Calu3 (cell line): ENCODE results near the gene PRR11. TPM values are rescaled to one million over a fixed set of nuclear protein-coding genes. Genes with fewer than 3 reads are reported as not detected.

Experiments used
- BruUV-seq: library from RNA; stranded (reverse); fragments of 400-500 nt; replicated peaks from 2 replicates; lab custom pipeline; 2021; lab: Mats Ljungman, UMichigan
- CTCF ChIA-PET: fragments of 300-600 bp; sonication (Branson Sonifier 250); formaldehyde crosslinking; loops from one replicate; lab custom pipeline; 2022; ENCODE audit warnings: antibody characterized with exemption; lab: Charles Lee
- DNase-seq: peaks from one replicate; pipeline ENCODE4 v3.0.0; 2022
- H3K27ac Mint-ChIP-seq: one replicate; pipeline ENCODE4 v1.8.0; 2022; ENCODE audit warnings: mixed read lengths; ENCODE audit not compliant: unreplicated experiment
- H3K27me3 Mint-ChIP-seq: one replicate; pipeline ENCODE4 v1.8.0; 2022; ENCODE audit warnings: mixed read lengths; ENCODE audit not compliant: unreplicated experiment
- H3K36me3 Mint-ChIP-seq: one replicate; pipeline ENCODE4 v1.8.0; 2022; ENCODE audit warnings: mild to moderate bottlenecking, moderate library complexity, mixed read lengths; ENCODE audit not compliant: insufficient read depth, unreplicated experiment
- H3K4me1 Mint-ChIP-seq: one replicate; pipeline ENCODE4 v1.8.0; 2022; ENCODE audit warnings: mild to moderate bottlenecking, low read depth, mixed read lengths; ENCODE audit not compliant: unreplicated experiment
- H3K4me3 Mint-ChIP-seq: one replicate; pipeline ENCODE4 v1.8.0; 2022; ENCODE audit warnings: mild to moderate bottlenecking, low read depth, moderate library complexity, mixed read lengths; ENCODE audit not compliant: unreplicated experiment
- H3K9me3 Mint-ChIP-seq: one replicate; pipeline ENCODE4 v1.8.0; 2022; ENCODE audit warnings: low read depth, mixed read lengths; ENCODE audit not compliant: unreplicated experiment
- CTCF ChIP-seq: fragments of 200-600 bp; IDR thresholded peaks from one replicate; pipeline ENCODE4 v1.8.0; 2022; ENCODE audit warnings: antibody characterized with exemption; ENCODE audit not compliant: unreplicated experiment
- intact Hi-C: fragments of 100-400 bp; cut with micrococcal nuclease; formaldehyde crosslinking; loops from one replicate; pipeline ENCODE4 v1.10.0; 2022; ENCODE audit not compliant: unreplicated experiment
- total RNA-seq: library from RNA; stranded (reverse); gene quantifications from 2 replicates; pipeline ENCODE4 v1.2.3, GENCODE V29; 2022

Gene PRR11
- total RNA-seq, 1 experiment from 2014 or later, result 52.7 TPM

- no peaks in the 10 kb centered on the region for H3K27me3 Mint-ChIP-seq
- CTCF ChIA-PET, result no interaction called here
- no peak for TF ChIP-seq CTCF
- H3K4me3 Mint-ChIP-seq, result no peak overlapping the region
- DNase-seq, result no peak
- peak overlapping the region; percentile 80 for H3K27ac Mint-ChIP-seq
- no TSS peak for BruUV-seq
- no peaks in the 10 kb centered on the region for H3K9me3 Mint-ChIP-seq
- intact Hi-C loops, result no loop called here
- peaks cover 28% of the 10 kb centered on the region for H3K4me1 Mint-ChIP-seq
- peaks cover 4% of the 10 kb centered on the region for H3K36me3 Mint-ChIP-seq
Observed at GRCh38 chr17:59160157-59161025, 4.8 kb downstream of the PRR11 start.

GRCh38 chr17:59161477-59161876, 5.9 kb downstream of the PRR11 start:
- Mint-ChIP-seq H3K4me1 (peaks cover 28% of the 10 kb centered on the region), H3K27ac (no peak overlapping the region), H3K9me3 (no peaks in the 10 kb centered on the region), H3K36me3 (peaks cover 4% of the 10 kb centered on the region), H3K4me3 (no peak overlapping the region), H3K27me3 (no peaks in the 10 kb centered on the region)
- TF ChIP-seq CTCF, result no peak
- BruUV-seq, result no TSS peak
- CTCF ChIA-PET, result interaction anchor here (0.7 kb wide), 1 partner anchor 753 kb away, joined by 4 read pairs; no protein-coding TSS in a partner anchor
- no peak for DNase-seq
- intact Hi-C loops, result no loop called here

DNA sequence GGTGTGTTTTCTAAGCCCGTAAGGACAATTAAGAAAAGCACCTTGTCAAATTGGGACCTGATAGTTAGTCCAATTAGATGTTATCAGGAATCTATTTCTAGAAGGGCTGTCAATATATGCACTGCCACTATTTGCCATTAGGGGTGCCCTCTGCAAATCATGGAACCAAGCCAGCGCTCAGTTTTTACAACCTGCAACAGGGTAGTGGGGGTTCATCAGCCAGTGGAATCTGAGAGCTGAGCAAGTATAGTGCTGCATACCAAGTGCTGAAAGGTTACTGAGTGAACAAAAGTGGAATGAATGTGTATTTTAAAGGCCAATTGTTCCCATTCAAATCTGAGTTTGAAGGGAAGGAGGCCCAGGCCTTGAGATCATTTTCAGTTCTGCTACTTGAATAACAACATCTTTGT, 10.4 kb downstream of the PRR11 start:
- peak; percentile 27 for TF ChIP-seq CTCF
- Mint-ChIP-seq H3K27ac (no peak overlapping the region), H3K4me1 (no peaks in the 10 kb centered on the region), H3K9me3 (no peaks in the 10 kb centered on the region), H3K4me3 (no peak overlapping the region), H3K36me3 (no peaks in the 10 kb centered on the region), H3K27me3 (no peaks in the 10 kb centered on the region)
- CTCF ChIA-PET, result no interaction called here
- intact Hi-C loops, result no loop called here
- DNase-seq, result peak; percentile 51
- no TSS peak for BruUV-seq

DNA sequence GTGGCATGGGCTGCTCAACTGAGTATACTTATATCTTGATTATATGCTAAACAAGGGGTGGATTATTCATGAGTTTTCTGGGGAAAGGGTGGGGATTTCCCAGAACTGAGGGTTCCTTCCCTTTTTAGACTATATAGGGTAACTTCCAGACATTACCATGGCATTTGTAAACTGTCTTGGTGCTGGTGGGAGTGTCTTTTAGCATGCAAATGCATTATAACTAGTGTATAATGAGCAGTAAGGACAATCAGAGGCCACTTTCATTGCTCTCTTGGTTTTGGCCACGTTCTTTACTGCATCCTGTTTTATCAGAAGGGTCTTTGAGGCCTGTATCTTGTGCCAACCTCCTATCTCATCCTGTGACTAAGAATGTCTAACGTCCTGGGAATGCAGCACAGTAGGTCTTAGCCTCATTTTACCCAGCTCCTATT, 12.0 kb downstream of the PRR11 start:
- Mint-ChIP-seq H3K27ac (no peak overlapping the region), H3K9me3 (no peaks in the 10 kb centered on the region), H3K27me3 (no peaks in the 10 kb centered on the region), H3K4me1 (no peaks in the 10 kb centered on the region), H3K36me3 (no peaks in the 10 kb centered on the region), H3K4me3 (no peak overlapping the region)
- no peak for DNase-seq
- intact Hi-C loops, result no loop called here
- no TSS peak for BruUV-seq
- no peak for TF ChIP-seq CTCF
- CTCF ChIA-PET, result no interaction called here
